A673 (cell line): Measurements from ENCODE around the gene PLD1.

Experiments
- CTCF ChIP-seq: fragments of 300-800, 200-600 bp; sonication (generic); conservative IDR thresholded peaks from 2 replicates; pipeline ENCODE4 v1.5.1; 2017; ENCODE audit warnings: low read depth, mild to moderate bottlenecking, antibody characterized with exemption, low read length, moderate library complexity, mixed read lengths
- EZH2 ChIP-seq: fragments of 200-600 bp; sonication (generic); IDR thresholded peaks from 2 replicates; pipeline ENCODE4 v1.6.1; 2017; ENCODE audit warnings: borderline replicate concordance, low read depth, mild to moderate bottlenecking, mixed read lengths, antibody characterized with exemption, low read length; ENCODE audit not compliant: poor library complexity, severe bottlenecking

GRCh38 chr3:171649911-171650592 lies 160.2 kb downstream of the PLD1 start:
- TF ChIP-seq CTCF (no peak), EZH2 (no peak)
